ENCODE measurements around the gene RAI1.

The RAI1 gene

GRCh38 chr17:17698371-17698770, 17.1 kb downstream of the RAI1 start:
- no peak for TF ChIP-seq Cebpa-rat (IDR thresholded peaks at IDR 0.05)
- H4K20me1 ChIP-seq = peaks cover 71 to 92% (median 87%) of the 10 kb centered on the region in 11 experiments
- peak overlapping the region in 5 of 11 experiments; percentile 3 to 62 (median 39); a peak in 9 of 22 replicates for H3K9ac ChIP-seq
- peaks cover 64 to 97% (median 96%) of the 10 kb centered on the region in 10 experiments for H3K4me1 ChIP-seq
- H3K4me2 ChIP-seq = peak overlapping the region in 10 of 11 experiments; percentile 3 to 100 (median 98); a peak in 20 of 22 replicates
- H3K36me3 ChIP-seq = peaks cover 0 to 17% (median 7%) of the 10 kb centered on the region in 11 experiments; a peak in 9 of 22 replicates
- peak overlapping the region in 3 of 11 experiments; percentile 2 to 21 (median 21); a peak in 1 of 22 replicates for H3K27ac ChIP-seq
- H3K27me3 ChIP-seq = peaks cover 18 to 30% (median 25%) of the 10 kb centered on the region in 11 experiments
- H3K9me3 ChIP-seq (replicated peaks in 1 of 11) = no peaks in the 10 kb centered on the region
- no peak overlapping the region for H3K4me3 ChIP-seq

GRCh38 chr17:17698869-17699351, 17.7 kb downstream of the RAI1 start:
- H3K27ac ChIP-seq = 0 out of 22 replicates have a peak overlapping the region, but pooled peaks of 1 of the 11 experiments have one; percentile 2
- H4K20me1 ChIP-seq = peaks cover 76 to 92% (median 92%) of the 10 kb centered on the region in 11 experiments
- H3K4me3 ChIP-seq = no peak overlapping the region
- H3K4me1 ChIP-seq = peaks cover 60 to 97% (median 96%) of the 10 kb centered on the region in 10 experiments
- H3K4me2 ChIP-seq = peak overlapping the region; percentile 17 to 100 (median 98); a peak in 20 of 22 replicates
- H3K36me3 ChIP-seq = peaks cover 0 to 20% (median 7%) of the 10 kb centered on the region in 11 experiments; a peak in 11 of 22 replicates
- H3K9ac ChIP-seq = peak overlapping the region in 6 of 11 experiments; percentile 3 to 62 (median 36); a peak in 7 of 22 replicates
- H3K9me3 ChIP-seq (replicated peaks in 1 of 11) = no peaks in the 10 kb centered on the region
- no peak for TF ChIP-seq Cebpa-rat (IDR thresholded peaks at IDR 0.05)
- H3K27me3 ChIP-seq = peaks cover 18 to 30% (median 25%) of the 10 kb centered on the region in 11 experiments

- peaks cover 18 to 30% (median 25%) of the 10 kb centered on the region in 11 experiments for H3K27me3 ChIP-seq
- peak overlapping the region; percentile 89 to 100 (median 98); a peak in 21 of 22 replicates for H3K4me2 ChIP-seq
- peaks cover 0 to 25% (median 12%) of the 10 kb centered on the region in 11 experiments; a peak in 12 of 22 replicates for H3K36me3 ChIP-seq
- no peaks in the 10 kb centered on the region for H3K9me3 ChIP-seq (replicated peaks in 1 of 11)
- peak overlapping the region in 1 of 11 experiments; percentile 69; a peak in 3 of 22 replicates for H3K9ac ChIP-seq
- peaks cover 82 to 98% (median 97%) of the 10 kb centered on the region in 11 experiments for H4K20me1 ChIP-seq
- H3K4me1 ChIP-seq = peaks cover 62 to 97% (median 97%) of the 10 kb centered on the region in 10 experiments
- H3K4me3 ChIP-seq = no peak overlapping the region; a peak in 2 of 20 replicates
- no peak for TF ChIP-seq Cebpa-rat (IDR thresholded peaks at IDR 0.05)
- no peak overlapping the region for H3K27ac ChIP-seq
Observed at GRCh38 chr17:17699491-17699890, 18.2 kb downstream of the RAI1 start.

GRCh38 chr17:17700251-17700969, 19.2 kb downstream of the RAI1 start:
- peaks cover 18 to 30% (median 25%) of the 10 kb centered on the region in 11 experiments for H3K27me3 ChIP-seq
- H3K4me3 ChIP-seq = peak overlapping the region; percentile 34 to 59 (median 42); a peak in 18 of 20 replicates
- peaks cover 0 to 28% (median 17%) of the 10 kb centered on the region in 11 experiments; a peak in 14 of 22 replicates for H3K36me3 ChIP-seq
- peak overlapping the region in 1 of 11 experiments; percentile 10; a peak in 1 of 22 replicates for H3K27ac ChIP-seq
- H3K9me3 ChIP-seq (replicated peaks in 1 of 11) = no peaks in the 10 kb centered on the region
- no peak for TF ChIP-seq Cebpa-rat (IDR thresholded peaks at IDR 0.05)
- peak overlapping the region; percentile 89 to 100 (median 98) for H3K4me2 ChIP-seq
- peaks cover 58 to 100% (median 98%) of the 10 kb centered on the region in 10 experiments for H3K4me1 ChIP-seq
- peaks cover 91 to 100% (median 100%) of the 10 kb centered on the region in 11 experiments for H4K20me1 ChIP-seq
- peak overlapping the region; percentile 31 to 69 (median 51); a peak in 20 of 22 replicates for H3K9ac ChIP-seq

GRCh38 chr17:17701112-17701511, 19.9 kb downstream of the RAI1 start:
- H3K4me3 ChIP-seq = peak overlapping the region in 1 of 10 experiments; percentile 34; a peak in 1 of 20 replicates
- no peak overlapping the region for H3K27ac ChIP-seq
- H3K36me3 ChIP-seq = peaks cover 0 to 30% (median 17%) of the 10 kb centered on the region in 11 experiments; a peak in 14 of 22 replicates
- peaks cover 92 to 100% (median 99%) of the 10 kb centered on the region in 11 experiments for H4K20me1 ChIP-seq
- no peak for TF ChIP-seq Cebpa-rat (IDR thresholded peaks at IDR 0.05)
- H3K9ac ChIP-seq = peak overlapping the region in 6 of 11 experiments; percentile 5 to 69 (median 52); a peak in 5 of 22 replicates
- peaks cover 52 to 98% (median 95%) of the 10 kb centered on the region in 10 experiments for H3K4me1 ChIP-seq
- peaks cover 18 to 30% (median 25%) of the 10 kb centered on the region in 11 experiments for H3K27me3 ChIP-seq
- H3K4me2 ChIP-seq = peak overlapping the region; percentile 89 to 100 (median 98)
- no peaks in the 10 kb centered on the region for H3K9me3 ChIP-seq (replicated peaks in 1 of 11)

- Histone ChIP-seq H3K4me1 (peaks cover 52 to 98% (median 95%) of the 10 kb centered on the region in 10 experiments), H3K9me3 (replicated peaks in 1 of 11) (no peaks in the 10 kb centered on the region), H3K27me3 (peaks cover 18 to 30% (median 25%) of the 10 kb centered on the region in 11 experiments), H3K36me3 (peaks cover 0 to 30% (median 17%) of the 10 kb centered on the region in 11 experiments; a peak in 14 of 22 replicates), H3K4me2 (peak overlapping the region; percentile 89 to 100 (median 98); a peak in 20 of 22 replicates), H3K27ac (no peak overlapping the region), H4K20me1 (peaks cover 94 to 100% (median 99%) of the 10 kb centered on the region in 11 experiments), H3K4me3 (no peak overlapping the region), H3K9ac (peak overlapping the region in 2 of 11 experiments; percentile 5 to 69; a peak in 1 of 22 replicates)
- TF ChIP-seq Cebpa-rat (IDR thresholded peaks at IDR 0.05) = no peak
Observed at GRCh38 chr17:17701658-17702057, 20.4 kb downstream of the RAI1 start.

GRCh38 chr17:17702449-17703139, 21.3 kb downstream of the RAI1 start:
- H3K27me3 ChIP-seq = peaks cover 18 to 30% (median 25%) of the 10 kb centered on the region in 11 experiments
- peaks cover 53 to 94% (median 90%) of the 10 kb centered on the region in 10 experiments for H3K4me1 ChIP-seq
- peak overlapping the region; percentile 17 to 100 (median 98) for H3K4me2 ChIP-seq
- H3K36me3 ChIP-seq = peaks cover 0 to 30% (median 17%) of the 10 kb centered on the region in 11 experiments; a peak in 14 of 22 replicates
- no peak overlapping the region for H3K27ac ChIP-seq
- no peak overlapping the region for H3K4me3 ChIP-seq
- no peaks in the 10 kb centered on the region for H3K9me3 ChIP-seq (replicated peaks in 1 of 11)
- peaks cover 97 to 100% (median 99%) of the 10 kb centered on the region in 11 experiments for H4K20me1 ChIP-seq
- TF ChIP-seq Cebpa-rat (IDR thresholded peaks at IDR 0.05) = no peak
- peak overlapping the region in 2 of 11 experiments; percentile 14 to 47; a peak in 2 of 22 replicates for H3K9ac ChIP-seq
